Measurements from ENCODE around the gene ABI1.

- TF ChIP-seq EZH2 (IDR thresholded peaks at IDR 0.05; ENCODE audit: low read depth): no peak
- TF ChIP-seq, protein P1, sequence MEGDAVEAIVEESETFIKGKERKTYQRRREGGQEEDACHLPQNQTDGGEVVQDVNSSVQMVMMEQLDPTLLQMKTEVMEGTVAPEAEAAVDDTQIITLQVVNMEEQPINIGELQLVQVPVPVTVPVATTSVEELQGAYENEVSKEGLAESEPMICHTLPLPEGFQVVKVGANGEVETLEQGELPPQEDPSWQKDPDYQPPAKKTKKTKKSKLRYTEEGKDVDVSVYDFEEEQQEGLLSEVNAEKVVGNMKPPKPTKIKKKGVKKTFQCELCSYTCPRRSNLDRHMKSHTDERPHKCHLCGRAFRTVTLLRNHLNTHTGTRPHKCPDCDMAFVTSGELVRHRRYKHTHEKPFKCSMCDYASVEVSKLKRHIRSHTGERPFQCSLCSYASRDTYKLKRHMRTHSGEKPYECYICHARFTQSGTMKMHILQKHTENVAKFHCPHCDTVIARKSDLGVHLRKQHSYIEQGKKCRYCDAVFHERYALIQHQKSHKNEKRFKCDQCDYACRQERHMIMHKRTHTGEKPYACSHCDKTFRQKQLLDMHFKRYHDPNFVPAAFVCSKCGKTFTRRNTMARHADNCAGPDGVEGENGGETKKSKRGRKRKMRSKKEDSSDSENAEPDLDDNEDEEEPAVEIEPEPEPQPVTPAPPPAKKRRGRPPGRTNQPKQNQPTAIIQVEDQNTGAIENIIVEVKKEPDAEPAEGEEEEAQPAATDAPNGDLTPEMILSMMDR (conservative IDR thresholded peaks at IDR 0.05): no peak
These were observed 137.7 kb downstream of the ABI1 start for GRCh38 chr10:26723016-26723415.

All from PC-9 (cell line).